CD4-positive, alpha-beta T cell treated with Interleukin-15 for 4 hours (primary cell): ENCODE measurements around the gene ACSS1.
A peak's percentile ranks its signal among the peaks of the same experiment; 100 is the strongest.

ENCODE experiments used
- DNase-seq: peaks from one replicate; pipeline ENCODE4 v3.0.0-alpha.2; 2020; ENCODE audit warnings: low spot score

ACSS1 gene

GRCh38 chr20:25078662-25079061 is 20.7 kb upstream of the ACSS1 start:
- DNase-seq, result no peak

GRCh38 chr20:25077610-25078169 is 19.8 kb upstream of the ACSS1 start:
- DNase-seq, result no peak

- no peak for DNase-seq
Observed at GRCh38 chr20:25076731-25077609, 19.0 kb upstream of the ACSS1 start.

GRCh38 chr20:25076201-25076600 is 18.3 kb upstream of the ACSS1 start:
- DNase-seq, result no peak

GRCh38 chr20:25073544-25073943 is 15.6 kb upstream of the ACSS1 start:
- DNase-seq, result no peak

- no peak for DNase-seq
Observed at GRCh38 chr20:25072226-25072811, 14.4 kb upstream of the ACSS1 start.

- no peak for DNase-seq
Observed at GRCh38 chr20:25071734-25072133, 13.8 kb upstream of the ACSS1 start.

GRCh38 chr20:25070821-25071473 is 13.0 kb upstream of the ACSS1 start:
- DNase-seq, result no peak

- no peak for DNase-seq
Observed at GRCh38 chr20:25067102-25067987, 9.4 kb upstream of the ACSS1 start.

GRCh38 chr20:25066386-25066785 is 8.4 kb upstream of the ACSS1 start:
- no peak for DNase-seq

GRCh38 chr20:25065625-25066338 is 7.8 kb upstream of the ACSS1 start:
- DNase-seq, result peak; percentile 72

- no peak for DNase-seq
Observed at GRCh38 chr20:25065072-25065624, 7.2 kb upstream of the ACSS1 start.

GRCh38 chr20:25064561-25065071 is 6.7 kb upstream of the ACSS1 start:
- DNase-seq, result no peak

GRCh38 chr20:25063981-25064380 is 6.0 kb upstream of the ACSS1 start:
- DNase-seq, result no peak

GRCh38 chr20:25063546-25063945 is 5.6 kb upstream of the ACSS1 start:
- no peak for DNase-seq

- no peak for DNase-seq
Observed at GRCh38 chr20:25062841-25063240, 4.9 kb upstream of the ACSS1 start.

- DNase-seq, result no peak
Observed at GRCh38 chr20:25061821-25062530, 4.0 kb upstream of the ACSS1 start.

- no peak for DNase-seq
Observed at GRCh38 chr20:25061103-25061799, 3.3 kb upstream of the ACSS1 start.

GRCh38 chr20:25059866-25060465 is 2.0 kb upstream of the ACSS1 start:
- no peak for DNase-seq
